ENCODE data around the gene ATP6V1G2. TPM values are rescaled to one million over a fixed set of nuclear protein-coding genes. Genes with fewer than 3 reads are reported as not detected.

ATP6V1G2 gene
- total and polyA plus RNA-seq, 2 of the 8 experiments (the other 6 are each of a cell fraction or from before 2014, with no cell fraction given), result 3.0 to 5.7 TPM

GRCh38 chr6:31498748-31499147, 47.7 kb downstream of the ATP6V1G2 start (continued):
- TF ChIP-seq, protein P1, sequence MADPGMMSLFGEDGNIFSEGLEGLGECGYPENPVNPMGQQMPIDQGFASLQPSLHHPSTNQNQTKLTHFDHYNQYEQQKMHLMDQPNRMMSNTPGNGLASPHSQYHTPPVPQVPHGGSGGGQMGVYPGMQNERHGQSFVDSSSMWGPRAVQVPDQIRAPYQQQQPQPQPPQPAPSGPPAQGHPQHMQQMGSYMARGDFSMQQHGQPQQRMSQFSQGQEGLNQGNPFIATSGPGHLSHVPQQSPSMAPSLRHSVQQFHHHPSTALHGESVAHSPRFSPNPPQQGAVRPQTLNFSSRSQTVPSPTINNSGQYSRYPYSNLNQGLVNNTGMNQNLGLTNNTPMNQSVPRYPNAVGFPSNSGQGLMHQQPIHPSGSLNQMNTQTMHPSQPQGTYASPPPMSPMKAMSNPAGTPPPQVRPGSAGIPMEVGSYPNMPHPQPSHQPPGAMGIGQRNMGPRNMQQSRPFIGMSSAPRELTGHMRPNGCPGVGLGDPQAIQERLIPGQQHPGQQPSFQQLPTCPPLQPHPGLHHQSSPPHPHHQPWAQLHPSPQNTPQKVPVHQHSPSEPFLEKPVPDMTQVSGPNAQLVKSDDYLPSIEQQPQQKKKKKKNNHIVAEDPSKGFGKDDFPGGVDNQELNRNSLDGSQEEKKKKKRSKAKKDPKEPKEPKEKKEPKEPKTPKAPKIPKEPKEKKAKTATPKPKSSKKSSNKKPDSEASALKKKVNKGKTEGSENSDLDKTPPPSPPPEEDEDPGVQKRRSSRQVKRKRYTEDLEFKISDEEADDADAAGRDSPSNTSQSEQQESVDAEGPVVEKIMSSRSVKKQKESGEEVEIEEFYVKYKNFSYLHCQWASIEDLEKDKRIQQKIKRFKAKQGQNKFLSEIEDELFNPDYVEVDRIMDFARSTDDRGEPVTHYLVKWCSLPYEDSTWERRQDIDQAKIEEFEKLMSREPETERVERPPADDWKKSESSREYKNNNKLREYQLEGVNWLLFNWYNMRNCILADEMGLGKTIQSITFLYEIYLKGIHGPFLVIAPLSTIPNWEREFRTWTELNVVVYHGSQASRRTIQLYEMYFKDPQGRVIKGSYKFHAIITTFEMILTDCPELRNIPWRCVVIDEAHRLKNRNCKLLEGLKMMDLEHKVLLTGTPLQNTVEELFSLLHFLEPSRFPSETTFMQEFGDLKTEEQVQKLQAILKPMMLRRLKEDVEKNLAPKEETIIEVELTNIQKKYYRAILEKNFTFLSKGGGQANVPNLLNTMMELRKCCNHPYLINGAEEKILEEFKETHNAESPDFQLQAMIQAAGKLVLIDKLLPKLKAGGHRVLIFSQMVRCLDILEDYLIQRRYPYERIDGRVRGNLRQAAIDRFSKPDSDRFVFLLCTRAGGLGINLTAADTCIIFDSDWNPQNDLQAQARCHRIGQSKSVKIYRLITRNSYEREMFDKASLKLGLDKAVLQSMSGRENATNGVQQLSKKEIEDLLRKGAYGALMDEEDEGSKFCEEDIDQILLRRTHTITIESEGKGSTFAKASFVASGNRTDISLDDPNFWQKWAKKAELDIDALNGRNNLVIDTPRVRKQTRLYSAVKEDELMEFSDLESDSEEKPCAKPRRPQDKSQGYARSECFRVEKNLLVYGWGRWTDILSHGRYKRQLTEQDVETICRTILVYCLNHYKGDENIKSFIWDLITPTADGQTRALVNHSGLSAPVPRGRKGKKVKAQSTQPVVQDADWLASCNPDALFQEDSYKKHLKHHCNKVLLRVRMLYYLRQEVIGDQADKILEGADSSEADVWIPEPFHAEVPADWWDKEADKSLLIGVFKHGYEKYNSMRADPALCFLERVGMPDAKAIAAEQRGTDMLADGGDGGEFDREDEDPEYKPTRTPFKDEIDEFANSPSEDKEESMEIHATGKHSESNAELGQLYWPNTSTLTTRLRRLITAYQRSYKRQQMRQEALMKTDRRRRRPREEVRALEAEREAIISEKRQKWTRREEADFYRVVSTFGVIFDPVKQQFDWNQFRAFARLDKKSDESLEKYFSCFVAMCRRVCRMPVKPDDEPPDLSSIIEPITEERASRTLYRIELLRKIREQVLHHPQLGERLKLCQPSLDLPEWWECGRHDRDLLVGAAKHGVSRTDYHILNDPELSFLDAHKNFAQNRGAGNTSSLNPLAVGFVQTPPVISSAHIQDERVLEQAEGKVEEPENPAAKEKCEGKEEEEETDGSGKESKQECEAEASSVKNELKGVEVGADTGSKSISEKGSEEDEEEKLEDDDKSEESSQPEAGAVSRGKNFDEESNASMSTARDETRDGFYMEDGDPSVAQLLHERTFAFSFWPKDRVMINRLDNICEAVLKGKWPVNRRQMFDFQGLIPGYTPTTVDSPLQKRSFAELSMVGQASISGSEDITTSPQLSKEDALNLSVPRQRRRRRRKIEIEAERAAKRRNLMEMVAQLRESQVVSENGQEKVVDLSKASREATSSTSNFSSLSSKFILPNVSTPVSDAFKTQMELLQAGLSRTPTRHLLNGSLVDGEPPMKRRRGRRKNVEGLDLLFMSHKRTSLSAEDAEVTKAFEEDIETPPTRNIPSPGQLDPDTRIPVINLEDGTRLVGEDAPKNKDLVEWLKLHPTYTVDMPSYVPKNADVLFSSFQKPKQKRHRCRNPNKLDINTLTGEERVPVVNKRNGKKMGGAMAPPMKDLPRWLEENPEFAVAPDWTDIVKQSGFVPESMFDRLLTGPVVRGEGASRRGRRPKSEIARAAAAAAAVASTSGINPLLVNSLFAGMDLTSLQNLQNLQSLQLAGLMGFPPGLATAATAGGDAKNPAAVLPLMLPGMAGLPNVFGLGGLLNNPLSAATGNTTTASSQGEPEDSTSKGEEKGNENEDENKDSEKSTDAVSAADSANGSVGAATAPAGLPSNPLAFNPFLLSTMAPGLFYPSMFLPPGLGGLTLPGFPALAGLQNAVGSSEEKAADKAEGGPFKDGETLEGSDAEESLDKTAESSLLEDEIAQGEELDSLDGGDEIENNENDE (IDR thresholded peaks at IDR 0.05; ENCODE audit: insufficient replicate concordance, low read length), result no peak
- 0 out of 2 replicates have a peak, but pooled peaks have one; percentile 3 for TF ChIP-seq PHF8 (conservative IDR thresholded peaks at IDR 0.05; ENCODE audit: low read depth, low read length)

All from H1 (cell line).